GM18517 (cell line): ENCODE measurements around the gene SERPINA1.
"Not testable (repeated sequence)": the region's sequence is repeated elsewhere in the genome, so short reads cannot be mapped to it uniquely, and the experiment has no call there.

Experiments used
- ATAC-seq: cut with Tn5 transposase; IDR thresholded peaks from one replicate; pipeline ENCODE4 v1.9.1; 2021; ENCODE audit warnings: mild to moderate bottlenecking, moderate library complexity; ENCODE audit not compliant: unreplicated experiment

SERPINA1 gene

GRCh38 chr14:94372021-94372605, 16.3 kb downstream of the SERPINA1 start:
- ATAC-seq: no peak

- ATAC-seq: no peak
These were observed 17.9 kb downstream of the SERPINA1 start for GRCh38 chr14:94370524-94370910.

GRCh38 chr14:94369766-94370523, 18.5 kb downstream of the SERPINA1 start:
- not testable (repeated sequence) for ATAC-seq

GRCh38 chr14:94368956-94369355, 19.4 kb downstream of the SERPINA1 start:
- no peak for ATAC-seq

- ATAC-seq: no peak
These were observed 20.2 kb downstream of the SERPINA1 start for GRCh38 chr14:94368243-94368590.

- no peak for ATAC-seq
These were observed 20.8 kb downstream of the SERPINA1 start for GRCh38 chr14:94367347-94368242.

- no peak for ATAC-seq
These were observed 22.1 kb downstream of the SERPINA1 start, which contains the start of gene SERPINA2 for GRCh38 chr14:94366146-94366915. TSS of gene SERPINA2 (minus strand) at chr14:94366698.

- no peak for ATAC-seq
These were observed 22.8 kb downstream of the SERPINA1 start for GRCh38 chr14:94365624-94366023.

- ATAC-seq: no peak
These were observed 23.4 kb downstream of the SERPINA1 start for GRCh38 chr14:94364964-94365363.

- ATAC-seq: no peak
These were observed 24.4 kb downstream of the SERPINA1 start for GRCh38 chr14:94364037-94364436.

GRCh38 chr14:94363151-94363624, 25.2 kb downstream of the SERPINA1 start:
- ATAC-seq: no peak

- no peak for ATAC-seq
These were observed 25.7 kb downstream of the SERPINA1 start for GRCh38 chr14:94362614-94363133.

- ATAC-seq: no peak
These were observed 26.7 kb downstream of the SERPINA1 start for GRCh38 chr14:94361682-94362081.

- no peak for ATAC-seq
These were observed 27.3 kb downstream of the SERPINA1 start for GRCh38 chr14:94360945-94361565.

GRCh38 chr14:94357166-94357565, 31.2 kb downstream of the SERPINA1 start:
- no peak for ATAC-seq

- ATAC-seq: no peak
These were observed 31.9 kb downstream of the SERPINA1 start for GRCh38 chr14:94356379-94357056.

- ATAC-seq: no peak
These were observed 33.1 kb downstream of the SERPINA1 start for GRCh38 chr14:94355191-94355794.

- no peak for ATAC-seq
These were observed 33.7 kb downstream of the SERPINA1 start for GRCh38 chr14:94354638-94355185.

GRCh38 chr14:94354190-94354589, 34.2 kb downstream of the SERPINA1 start:
- not testable (repeated sequence) for ATAC-seq
